HepG2 (cell line): ENCODE measurements around the gene APBB3. TPM values are rescaled to one million over a fixed set of nuclear protein-coding genes. Genes with fewer than 3 reads are reported as not detected.

Experiments used
- ASH2L ChIP-seq: fragments of 300-600, 200-600 bp; sonication (generic); IDR thresholded peaks from 2 replicates; pipeline ENCODE4 v1.7.0; 2017; ENCODE audit warnings: low read depth, mild to moderate bottlenecking, moderate library complexity, mixed read lengths, low read length; ENCODE audit not compliant: insufficient read length
- ATRX ChIP-seq: sonication (generic); formaldehyde crosslinking; IDR thresholded peaks from 2 replicates; pipeline ENCODE4 v1.4.0; 2020; ENCODE audit warnings: missing genetic modification reagents, borderline replicate concordance
- DR1 ChIP-seq: sonication (generic); formaldehyde crosslinking; IDR thresholded peaks from 2 replicates; pipeline ENCODE4 v1.8.0; 2021; ENCODE audit warnings: mild to moderate bottlenecking, missing genetic modification reagents, inconsistent platforms
- ESRRA ChIP-seq: sonication (generic); formaldehyde crosslinking; IDR thresholded peaks from 2 replicates; pipeline ENCODE4 v1.5.1; 2020; ENCODE audit warnings: mild to moderate bottlenecking, low read depth, missing genetic modification reagents
- ETV6 ChIP-seq: sonication (generic); formaldehyde crosslinking; conservative IDR thresholded peaks from 2 replicates; pipeline ENCODE4 v1.4.0; 2020; ENCODE audit warnings: missing genetic modification reagents
- FIP1L1 ChIP-seq: fragments of 200-400 bp; formaldehyde crosslinking; IDR thresholded peaks from 2 replicates; pipeline ENCODE4 v1.6.1; 2018; ENCODE audit warnings: low read depth, mild to moderate bottlenecking, low read length, moderate library complexity, borderline replicate concordance; ENCODE audit not compliant: insufficient read depth
- GATA4 ChIP-seq: sonication (generic); IDR thresholded peaks from 2 replicates; pipeline ENCODE4 v1.6.1; 2016; ENCODE audit warnings: antibody characterized with exemption, low read depth, borderline replicate concordance
- IKZF1 ChIP-seq: fragments of 450-650 bp; IDR thresholded peaks from 2 replicates; pipeline ENCODE4 v1.7.1; 2016
- JUN ChIP-seq: sonication (generic); formaldehyde crosslinking; IDR thresholded peaks from 2 replicates; pipeline ENCODE4 v1.4.0; 2020; ENCODE audit warnings: mild to moderate bottlenecking, missing genetic modification reagents
- LCORL ChIP-seq, 2 experiments: fragments of 450-650 bp in 1 of 2; sonication (generic) in 1 of 2; formaldehyde crosslinking in 1 of 2; IDR thresholded peaks; 2 replicates each; pipeline versions ENCODE4 v1.5.0 to v1.6.1; 2017 to 2020; ENCODE audit warnings: antibody characterized with exemption in 1 of 2, missing genetic modification reagents in 1 of 2
- SMARCE1 ChIP-seq: fragments of 450-650 bp; IDR thresholded peaks from 2 replicates; pipeline ENCODE4 v1.6.1; 2017; ENCODE audit warnings: borderline replicate concordance
- SNAPC2 ChIP-seq: sonication (generic); formaldehyde crosslinking; IDR thresholded peaks from 2 replicates; pipeline ENCODE4 v1.8.1; 2022; ENCODE audit warnings: mild to moderate bottlenecking, missing genetic modification reagents
- SRSF1 ChIP-seq: fragments of 200-400 bp; formaldehyde crosslinking; optimal IDR thresholded peaks from 2 replicates; pipeline ENCODE3; 2017; ENCODE audit warnings: mild to moderate bottlenecking, low read depth, low read length, moderate library complexity
- TBP ChIP-seq: sonication (generic); formaldehyde crosslinking; IDR thresholded peaks from 2 replicates; pipeline ENCODE4 v1.5.0; 2020; ENCODE audit warnings: missing genetic modification reagents
- ZBTB8A ChIP-seq: sonication (generic); formaldehyde crosslinking; IDR thresholded peaks from 2 replicates; pipeline ENCODE4 v1.4.0; 2020; ENCODE audit warnings: mild to moderate bottlenecking, low read depth, missing genetic modification reagents, borderline replicate concordance
- ZFP36L2 ChIP-seq: sonication (generic); formaldehyde crosslinking; IDR thresholded peaks from 2 replicates; pipeline ENCODE4 v1.4.0; 2020; ENCODE audit warnings: missing genetic modification reagents
- ZFX ChIP-seq: sonication (generic); formaldehyde crosslinking; IDR thresholded peaks from 2 replicates; pipeline ENCODE4 v1.4.0; 2020; ENCODE audit warnings: mild to moderate bottlenecking, low read depth, missing genetic modification reagents, moderate library complexity
- ZNF326 ChIP-seq: sonication (generic); formaldehyde crosslinking; IDR thresholded peaks from 2 replicates; pipeline ENCODE4 v1.4.0; 2020; ENCODE audit warnings: missing genetic modification reagents, borderline replicate concordance
- ZNF335 ChIP-seq: sonication (generic); formaldehyde crosslinking; IDR thresholded peaks from 2 replicates; pipeline ENCODE4 v1.4.0; 2020; ENCODE audit warnings: missing genetic modification reagents
- ZNF382 ChIP-seq: sonication (generic); formaldehyde crosslinking; IDR thresholded peaks from 2 replicates; pipeline ENCODE4 v1.5.0; 2020; ENCODE audit warnings: missing genetic modification reagents, mild to moderate bottlenecking, borderline replicate concordance
- ZNF567 ChIP-seq: sonication (generic); formaldehyde crosslinking; IDR thresholded peaks from 2 replicates; pipeline ENCODE4 v1.8.1; 2023; ENCODE audit warnings: mild to moderate bottlenecking, missing genetic modification reagents, borderline replicate concordance
- ZNF615 ChIP-seq: sonication (generic); formaldehyde crosslinking; IDR thresholded peaks from 2 replicates; pipeline ENCODE4 v1.5.0; 2020; ENCODE audit warnings: mild to moderate bottlenecking, missing genetic modification reagents, borderline replicate concordance
- ZNF777 ChIP-seq: sonication (generic); formaldehyde crosslinking; IDR thresholded peaks from 2 replicates; pipeline ENCODE4 v1.4.0; 2020; ENCODE audit warnings: missing genetic modification reagents
- ZNF792 ChIP-seq: IDR thresholded peaks from 2 replicates; pipeline ENCODE4 v1.6.1; 2016
- polyA plus RNA-seq, 8 experiments: library from polyadenylated mRNA; depleted of rRNA in 3 of 8; stranded (reverse) in 7 of 8; unstranded in 1 of 8; fragments of >200 nt; fragmentation: Illumina TruSeq in 4 of 8; extraction: Trizol in 4 of 8; gene quantifications; 2 replicates each; pipeline versions ENCODE4 v1.2.1 to v1.2.3, GENCODE V29; 2011 to 2016; ENCODE audit warnings: low read depth in 4 of 8, missing spikeins in 1 of 8, mixed read lengths in 1 of 8; ENCODE audit not compliant: insufficient read depth in 1 of 8
- total RNA-seq, 5 experiments: library from RNA; depleted of rRNA; stranded (reverse); fragments of >200 nt; fragmentation: Illumina TruSeq; extraction: Trizol; gene quantifications; 2 replicates each; pipeline ENCODE4 v1.2.3, GENCODE V29; 2016; ENCODE audit warnings: low read depth in 1 of 5
- TF ChIP-seq, protein P1 (sequence below), 2 experiments: IDR thresholded peaks; 2 replicates each; pipeline ENCODE4 v1.6.1; 2011 to 2012; ENCODE audit warnings: low read length in 2 of 2, borderline replicate concordance in 1 of 2, low read depth in 1 of 2, mild to moderate bottlenecking in 1 of 2, moderate library complexity in 1 of 2
- TF ChIP-seq, protein P2 (sequence below): sonication (generic); formaldehyde crosslinking; IDR thresholded peaks from 2 replicates; pipeline ENCODE4 v1.4.0; 2020; ENCODE audit warnings: mild to moderate bottlenecking, missing genetic modification reagents

Gene APBB3
- total and polyA plus RNA-seq, 2 of the 13 experiments (the other 11 are each of a cell fraction or from before 2014, with no cell fraction given) = 0.38 to 0.78 TPM

DNA sequence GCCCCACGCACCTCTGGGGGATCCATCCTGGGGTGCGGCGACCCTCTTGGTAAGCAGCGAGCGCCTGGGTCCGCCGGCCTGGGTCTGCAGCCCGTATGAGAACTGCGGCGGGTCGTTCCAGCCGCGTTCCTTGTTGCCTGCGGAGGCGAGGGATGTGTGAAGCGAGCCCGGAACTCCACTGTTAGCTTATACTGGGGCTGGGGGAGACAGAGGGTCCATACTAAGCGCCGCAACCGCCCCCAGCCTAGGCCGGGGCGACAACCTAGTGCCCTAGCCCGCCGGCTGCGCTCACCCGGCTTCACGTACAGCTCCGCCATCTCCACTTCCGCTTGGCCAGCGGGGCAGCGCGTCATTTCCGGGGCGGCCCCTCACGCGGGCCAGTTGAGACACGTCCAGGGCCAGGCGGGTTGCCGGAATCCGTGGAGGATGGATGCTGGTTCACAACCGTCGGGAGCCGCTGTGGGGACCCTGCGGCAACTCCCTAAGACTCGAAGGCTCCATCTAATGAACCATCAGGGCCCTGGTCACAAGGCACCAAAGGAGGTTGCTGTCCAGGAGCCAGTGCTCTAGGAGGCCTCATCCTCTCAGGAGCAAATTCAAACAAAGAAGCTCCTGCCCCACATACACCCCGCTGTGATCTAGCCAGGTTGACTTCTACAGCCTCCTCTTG, 7.1 kb downstream of the APBB3 start, which contains the start of gene SRA1 (continued):
- TF ChIP-seq ZNF777 (CRISPR knock-in tag) (peak; percentile 89), SNAPC2 (CRISPR knock-in tag) (no peak), ETV6 (CRISPR knock-in tag) (peak; percentile 94), ATRX (CRISPR knock-in tag) (no peak), ZNF326 (no peak), ZNF382 (CRISPR knock-in tag) (no peak), ZNF567 (CRISPR knock-in tag) (0 out of 2 replicates have a peak, but pooled peaks have one; percentile 59), SRSF1 (peak; percentile 96), TBP (CRISPR knock-in tag) (no peak), LCORL (IDR thresholded peaks at IDR 0.05) (no peak), LCORL (CRISPR knock-in tag; IDR thresholded peaks at IDR 0.05) (peak; percentile 49; the same call in 1 of the 2 replicates), ZNF792 (CRISPR knock-in tag) (peak; percentile 48; the same call in 1 of the 2 replicates), ZFP36L2 (no peak), GATA4 (peak; percentile 73; the same call in 1 of the 2 replicates), ESRRA (CRISPR knock-in tag) (0 out of 2 replicates have a peak, but pooled peaks have one; percentile 20), ZBTB8A (CRISPR knock-in tag) (no peak), ZNF615 (CRISPR knock-in tag) (peak; percentile 33; the same call in 1 of the 2 replicates), JUN (no peak), SMARCE1 (no peak), ZFX (CRISPR knock-in tag) (peak; percentile 89), ASH2L (peak; percentile 64), FIP1L1 (no peak), IKZF1 (no peak), ZNF335 (0 out of 2 replicates have a peak, but pooled peaks have one; percentile 25), DR1 (peak; percentile 60; the same call in 1 of the 2 replicates)
- TF ChIP-seq, protein P1, sequence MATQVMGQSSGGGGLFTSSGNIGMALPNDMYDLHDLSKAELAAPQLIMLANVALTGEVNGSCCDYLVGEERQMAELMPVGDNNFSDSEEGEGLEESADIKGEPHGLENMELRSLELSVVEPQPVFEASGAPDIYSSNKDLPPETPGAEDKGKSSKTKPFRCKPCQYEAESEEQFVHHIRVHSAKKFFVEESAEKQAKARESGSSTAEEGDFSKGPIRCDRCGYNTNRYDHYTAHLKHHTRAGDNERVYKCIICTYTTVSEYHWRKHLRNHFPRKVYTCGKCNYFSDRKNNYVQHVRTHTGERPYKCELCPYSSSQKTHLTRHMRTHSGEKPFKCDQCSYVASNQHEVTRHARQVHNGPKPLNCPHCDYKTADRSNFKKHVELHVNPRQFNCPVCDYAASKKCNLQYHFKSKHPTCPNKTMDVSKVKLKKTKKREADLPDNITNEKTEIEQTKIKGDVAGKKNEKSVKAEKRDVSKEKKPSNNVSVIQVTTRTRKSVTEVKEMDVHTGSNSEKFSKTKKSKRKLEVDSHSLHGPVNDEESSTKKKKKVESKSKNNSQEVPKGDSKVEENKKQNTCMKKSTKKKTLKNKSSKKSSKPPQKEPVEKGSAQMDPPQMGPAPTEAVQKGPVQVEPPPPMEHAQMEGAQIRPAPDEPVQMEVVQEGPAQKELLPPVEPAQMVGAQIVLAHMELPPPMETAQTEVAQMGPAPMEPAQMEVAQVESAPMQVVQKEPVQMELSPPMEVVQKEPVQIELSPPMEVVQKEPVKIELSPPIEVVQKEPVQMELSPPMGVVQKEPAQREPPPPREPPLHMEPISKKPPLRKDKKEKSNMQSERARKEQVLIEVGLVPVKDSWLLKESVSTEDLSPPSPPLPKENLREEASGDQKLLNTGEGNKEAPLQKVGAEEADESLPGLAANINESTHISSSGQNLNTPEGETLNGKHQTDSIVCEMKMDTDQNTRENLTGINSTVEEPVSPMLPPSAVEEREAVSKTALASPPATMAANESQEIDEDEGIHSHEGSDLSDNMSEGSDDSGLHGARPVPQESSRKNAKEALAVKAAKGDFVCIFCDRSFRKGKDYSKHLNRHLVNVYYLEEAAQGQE (IDR thresholded peaks at IDR 0.05; ENCODE audit: borderline replicate concordance in 1 of 2, low read depth in 1 of 2, low read length in 2 of 2) = no peak; a peak in 1 of 4 replicates
- TF ChIP-seq, protein P2, sequence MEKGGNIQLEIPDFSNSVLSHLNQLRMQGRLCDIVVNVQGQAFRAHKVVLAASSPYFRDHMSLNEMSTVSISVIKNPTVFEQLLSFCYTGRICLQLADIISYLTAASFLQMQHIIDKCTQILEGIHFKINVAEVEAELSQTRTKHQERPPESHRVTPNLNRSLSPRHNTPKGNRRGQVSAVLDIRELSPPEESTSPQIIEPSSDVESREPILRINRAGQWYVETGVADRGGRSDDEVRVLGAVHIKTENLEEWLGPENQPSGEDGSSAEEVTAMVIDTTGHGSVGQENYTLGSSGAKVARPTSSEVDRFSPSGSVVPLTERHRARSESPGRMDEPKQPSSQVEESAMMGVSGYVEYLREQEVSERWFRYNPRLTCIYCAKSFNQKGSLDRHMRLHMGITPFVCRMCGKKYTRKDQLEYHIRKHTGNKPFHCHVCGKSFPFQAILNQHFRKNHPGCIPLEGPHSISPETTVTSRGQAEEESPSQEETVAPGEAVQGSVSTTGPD (CRISPR knock-in tag) = no peak
